T-cell (primary cell): Measurements from ENCODE around the gene RGP1. TPM values are rescaled to one million over a fixed set of nuclear protein-coding genes. Genes with fewer than 3 reads are reported as not detected.

Source experiments
- ATAC-seq, 4 experiments: fragments of 200-7000 bp in 3 of 4; fragments of 150-1000 bp in 1 of 4; cut with Tn5 transposase; replicated peaks in 1 of 4; 1 replicate in 3 of 4; 2 replicates in 1 of 4; pipeline ENCODE4 v1.10.0; 2021; ENCODE audit warnings: moderate library complexity in 3 of 4, mild to moderate bottlenecking in 2 of 4, moderate number of reproducible peaks in 1 of 4
- CTCF ChIA-PET, 2 donors: fragments of 300-600 bp; sonication (Branson Sonifier 250); formaldehyde crosslinking; loops; one replicate each; lab custom pipeline; 2022; ENCODE audit warnings: antibody characterized with exemption in 2 of 2; lab: Charles Lee
- POLR2A ChIA-PET, 2 donors: fragments of 300-600 bp; sonication (Branson Sonifier 250); formaldehyde crosslinking; loops; one replicate each; lab custom pipeline; 2022; ENCODE audit warnings: antibody characterized with exemption in 2 of 2; lab: Charles Lee
- DNase-seq, 35 experiments: peaks; one replicate each; pipeline versions ENCODE4 v3.0.0 to v3.0.0-alpha.2; 2013 to 2023
- H3K27ac ChIP-seq: one replicate; pipeline ENCODE4 v1.5.1; 2013; ENCODE audit warnings: low read length
- H3K27me3 ChIP-seq, 2 experiments: replicated peaks in 1 of 2; 1 replicate in 1 of 2; 2 replicates in 1 of 2; pipeline versions ENCODE4 v1.6.1 to v1.7.0; 2013; ENCODE audit warnings: low read length in 1 of 2, mixed read lengths in 1 of 2; ENCODE audit not compliant: control insufficient read depth in 2 of 2, insufficient read depth in 2 of 2; ENCODE audit errors: extremely low read depth in 1 of 2
- H3K36me3 ChIP-seq, 2 donors: 1 replicate in 1 of 2; 2 replicates in 1 of 2; pipeline versions ENCODE4 v1.6.1 to v1.7.0; 2013; ENCODE audit warnings: low read length in 1 of 2; ENCODE audit not compliant: control insufficient read depth in 2 of 2, insufficient read depth in 1 of 2; ENCODE audit errors: extremely low read depth in 1 of 2
- H3K4me1 ChIP-seq, 2 experiments: 1 replicate in 1 of 2; 2 replicates in 1 of 2; pipeline versions ENCODE4 v1.6.1 to v1.7.0; 2013; ENCODE audit warnings: low read length in 2 of 2, mixed read lengths in 1 of 2; ENCODE audit not compliant: insufficient read depth in 2 of 2, control insufficient read depth in 1 of 2; ENCODE audit errors: extremely low read depth in 1 of 2
- H3K4me3 ChIP-seq, 2 donors: 1 replicate in 1 of 2; 2 replicates in 1 of 2; pipeline versions ENCODE4 v1.5.1 to v1.7.0; 2013; ENCODE audit warnings: mild to moderate bottlenecking in 2 of 2, low read length in 1 of 2, moderate library complexity in 1 of 2; ENCODE audit not compliant: control insufficient read depth in 1 of 2; ENCODE audit errors: extremely low read depth in 1 of 2
- H3K9me3 ChIP-seq: 2 replicates; pipeline ENCODE4 v1.7.0; 2013
- H3K27ac Mint-ChIP-seq, 2 donors: one replicate each; pipeline ENCODE4 v1.8.0; 2020 to 2021; ENCODE audit warnings: mild to moderate bottlenecking in 2 of 2, mixed read lengths in 2 of 2
- H3K27me3 Mint-ChIP-seq, 2 donors: one replicate each; pipeline ENCODE4 v1.8.0; 2021 to 2022; ENCODE audit warnings: mixed read lengths in 2 of 2
- H3K36me3 Mint-ChIP-seq: one replicate; pipeline ENCODE4 v1.8.0; 2021; ENCODE audit warnings: mixed read lengths
- H3K4me1 Mint-ChIP-seq, 3 donors: one replicate each; pipeline ENCODE4 v1.8.0; 2020 to 2022; ENCODE audit warnings: mixed read lengths in 3 of 3, mild to moderate bottlenecking in 1 of 3
- H3K4me3 Mint-ChIP-seq, 3 donors: one replicate each; pipeline ENCODE4 v1.8.0; 2020 to 2022; ENCODE audit warnings: mild to moderate bottlenecking in 3 of 3, mixed read lengths in 3 of 3, moderate library complexity in 3 of 3
- H3K9me3 Mint-ChIP-seq, 3 donors: one replicate each; pipeline ENCODE4 v1.8.0; 2020 to 2022; ENCODE audit warnings: mixed read lengths in 3 of 3
- WGBS: methylation state at CpG from one replicate; pipeline ENCODE4 v1.1.5; 2013; ENCODE audit warnings: missing lambda C conversion rate; ENCODE audit not compliant: insufficient coverage; 5-methylcytosine and 5-hydroxymethylcytosine counted together
- total RNA-seq, 35 experiments: library from RNA in 6 of 35; stranded (reverse) in 6 of 35; fragments of 120-200 nt in 1 of 35; gene quantifications; one replicate each; pipeline versions ENCODE4 v1.2.1 to v1.2.4 and lab custom pipeline; 2013 to 2026

The RGP1 gene
- total RNA-seq, 5 donors from 2014 or later (not counting 1 experiment from before 2014, with no cell fraction given) = 20.6 to 36.5 (median 33.5) TPM

DNA sequence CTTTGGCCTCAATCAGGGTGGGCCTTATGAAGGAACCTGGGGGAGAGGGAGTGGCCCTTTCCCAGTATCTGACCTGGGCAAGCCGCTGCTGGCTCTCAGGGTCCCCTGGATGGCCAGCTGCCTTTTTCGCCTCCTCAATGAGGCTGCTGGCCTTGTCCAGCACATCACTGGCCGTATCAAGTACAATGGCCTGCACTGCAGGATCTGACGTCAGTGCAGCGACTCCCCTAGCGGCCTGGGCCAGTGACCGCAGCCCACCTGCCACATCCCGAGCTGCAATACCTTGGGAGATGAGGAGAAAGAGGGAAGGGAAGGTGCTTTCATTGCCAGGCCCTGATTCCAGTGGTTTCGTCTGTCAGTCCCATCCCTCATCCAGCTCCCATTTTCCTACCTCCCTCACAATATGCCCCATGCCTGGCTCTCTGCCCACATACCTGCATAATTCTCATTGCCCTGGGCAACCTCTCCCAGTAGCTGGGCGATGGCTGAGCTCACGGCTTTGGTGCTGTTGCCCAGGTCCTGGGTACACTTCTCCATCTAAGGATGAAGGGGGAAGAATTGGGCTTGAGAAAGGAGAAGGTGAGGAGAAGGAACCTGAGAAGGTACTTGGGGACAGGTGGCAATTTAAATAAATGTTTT lies 36.2 kb upstream of the RGP1 start:
- WGBS = 93% methylated on average over 4 of the region's 11 CpGs
- Histone ChIP-seq H3K4me3 (no peak overlapping the region), H3K9me3 (no peaks in the 10 kb centered on the region), H3K4me1 (no peaks in the 10 kb centered on the region), H3K36me3 (peaks cover 36 to 92% of the 10 kb centered on the region in 2 donors), H3K27me3 (no peaks in the 10 kb centered on the region), H3K27ac (no peak overlapping the region)
- peaks cover 71% of the 10 kb centered on the region for H3K36me3 Mint-ChIP-seq
- POLR2A ChIA-PET = interaction anchor here in 1 of 2 donors (0.6 kb wide), 1 partner anchor 68 kb away, joined by 3 read pairs; no protein-coding TSS in a partner anchor
- no peak overlapping the region for H3K27ac Mint-ChIP-seq
- CTCF ChIA-PET = no interaction called here
- H3K4me1 Mint-ChIP-seq = no peaks in the 10 kb centered on the region
- ATAC-seq = no peak
- no peaks in the 10 kb centered on the region for H3K27me3 Mint-ChIP-seq
- H3K9me3 Mint-ChIP-seq = no peaks in the 10 kb centered on the region
- no peak overlapping the region for H3K4me3 Mint-ChIP-seq
- DNase-seq = no peak

DNA sequence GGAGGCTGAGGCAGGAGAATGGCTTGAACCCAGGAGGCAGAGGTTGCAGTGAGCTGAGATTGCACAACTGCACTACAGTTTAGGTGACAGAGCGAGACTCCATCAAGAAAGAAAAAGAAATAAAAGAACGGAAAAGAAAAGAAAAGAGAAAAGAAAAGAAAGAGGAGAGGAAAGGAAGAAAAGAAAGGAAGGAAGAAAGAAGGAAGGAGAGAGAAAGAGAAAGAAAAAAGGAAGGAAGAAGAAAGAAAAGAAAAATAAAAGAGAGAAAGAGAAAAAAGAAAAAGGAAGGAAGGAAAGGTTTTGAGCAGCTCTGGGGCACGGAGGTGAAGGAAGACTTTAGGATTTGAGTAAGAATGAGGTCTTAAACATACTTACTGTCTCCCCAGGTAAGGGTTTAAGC lies 35.5 kb upstream of the RGP1 start:
- peaks cover 36 to 92% of the 10 kb centered on the region in 2 donors for H3K36me3 ChIP-seq
- peak overlapping the region in 1 of 2 donors; percentile 13 for H3K27ac Mint-ChIP-seq
- CTCF ChIA-PET = interaction anchor here in 1 of 2 donors (0.7 kb wide), 1 partner anchor 357 kb away, joined by 3 read pairs; no protein-coding TSS in a partner anchor
- peaks cover 70% of the 10 kb centered on the region for H3K36me3 Mint-ChIP-seq
- no peak for DNase-seq
- H3K4me1 Mint-ChIP-seq = no peaks in the 10 kb centered on the region
- H3K27me3 ChIP-seq = no peaks in the 10 kb centered on the region
- no peaks in the 10 kb centered on the region for H3K4me1 ChIP-seq
- H3K9me3 ChIP-seq = no peaks in the 10 kb centered on the region
- ATAC-seq = no peak
- 100% methylated on average over 1 of the region's 3 CpGs for WGBS
- H3K27ac ChIP-seq = no peak overlapping the region
- POLR2A ChIA-PET = no interaction called here
- H3K4me3 ChIP-seq = no peak overlapping the region
- H3K27me3 Mint-ChIP-seq = no peaks in the 10 kb centered on the region
- H3K9me3 Mint-ChIP-seq = no peaks in the 10 kb centered on the region
- no peak overlapping the region for H3K4me3 Mint-ChIP-seq

DNA sequence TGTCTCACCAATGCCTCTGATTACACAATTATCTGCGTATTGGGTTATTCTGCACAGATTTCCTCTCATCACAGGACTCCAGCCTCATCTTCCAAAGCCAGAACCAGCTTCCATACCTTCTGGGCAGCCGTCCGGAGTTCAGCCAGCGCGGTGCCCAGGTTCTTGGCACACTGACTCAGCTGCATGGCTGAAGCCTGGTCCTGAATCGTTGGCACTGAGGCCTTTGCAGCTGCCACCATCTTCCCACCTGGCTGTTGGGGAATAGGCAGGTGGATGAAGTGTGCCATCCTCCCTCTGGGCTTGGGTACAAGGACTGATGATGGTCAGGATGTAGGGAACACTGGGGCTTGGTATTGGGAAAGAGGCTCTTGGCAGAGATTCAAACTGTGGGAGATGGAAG lies 35.0 kb upstream of the RGP1 start:
- whole genome bisulfite sequencing = 100% methylated on average over 2 of the region's 6 CpGs
- H3K9me3 Mint-ChIP-seq = no peaks in the 10 kb centered on the region

DNA sequence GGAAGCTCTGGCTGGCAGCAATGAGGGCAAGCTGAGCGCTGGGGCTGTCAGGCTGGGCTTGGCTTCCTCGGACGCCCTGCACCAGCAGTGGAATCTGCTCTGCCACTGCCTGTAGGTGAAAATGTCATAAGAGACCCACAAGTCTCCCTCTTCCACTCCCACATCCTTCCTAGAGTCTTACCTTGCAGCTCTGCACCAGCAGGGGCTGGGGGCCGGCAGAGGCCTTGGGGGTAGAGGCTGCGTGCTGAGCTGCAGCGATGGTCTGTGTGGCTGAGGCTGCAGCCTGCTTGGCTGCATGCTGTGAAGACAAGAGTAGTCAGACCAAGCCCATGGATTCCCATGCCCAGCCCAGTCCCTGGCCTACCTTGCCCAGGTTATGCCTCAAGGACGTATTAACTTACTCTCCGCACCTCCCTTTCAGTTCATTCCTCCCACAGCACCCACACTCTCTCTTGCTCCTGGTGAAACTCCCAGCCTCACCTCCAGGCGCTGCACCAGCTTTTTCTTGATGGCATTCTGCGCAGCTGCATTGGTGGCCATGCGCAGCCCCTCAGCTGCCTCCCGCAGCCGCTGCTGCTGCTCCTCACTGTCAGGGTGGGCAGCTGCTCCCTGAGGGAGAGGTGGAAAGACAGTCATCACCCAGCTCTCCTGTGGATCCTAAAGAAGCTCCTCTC lies 34.4 kb upstream of the RGP1 start:
- 95% methylated on average over 9 of the region's 13 CpGs for WGBS
- ATAC-seq (no peak), DNase-seq (no peak)
- peaks cover 0 to 3% (median 0%) of the 10 kb centered on the region in 3 donors for H3K4me1 Mint-ChIP-seq
- CTCF ChIA-PET = interaction anchor here in 1 of 2 donors (1.1 kb wide), 1 partner anchor 14 kb away, joined by 3 read pairs; no protein-coding TSS in a partner anchor
- no peaks in the 10 kb centered on the region for H3K9me3 Mint-ChIP-seq
- no peaks in the 10 kb centered on the region for H3K4me1 ChIP-seq
- peaks cover 72% of the 10 kb centered on the region for H3K36me3 Mint-ChIP-seq
- H3K9me3 ChIP-seq = no peaks in the 10 kb centered on the region
- H3K36me3 ChIP-seq = peaks cover 41 to 94% of the 10 kb centered on the region in 2 donors
- no peak overlapping the region for H3K4me3 ChIP-seq
- H3K27me3 ChIP-seq = no peaks in the 10 kb centered on the region
- H3K27ac ChIP-seq = no peak overlapping the region
- H3K4me3 Mint-ChIP-seq = no peak overlapping the region
- no peaks in the 10 kb centered on the region for H3K27me3 Mint-ChIP-seq
- POLR2A ChIA-PET = interaction anchor here in 1 of 2 donors (0.5 kb wide), 1 partner anchor 85 kb away, joined by 6 read pairs; no protein-coding TSS in a partner anchor
- H3K27ac Mint-ChIP-seq = peak overlapping the region in 1 of 2 donors; percentile 63

More for the DNA sequence above, 35.0 kb upstream of the RGP1 start:
- peaks cover 69% of the 10 kb centered on the region for H3K36me3 Mint-ChIP-seq
- ATAC-seq (no peak), DNase-seq (no peak)
- no peaks in the 10 kb centered on the region for H3K27me3 Mint-ChIP-seq
- POLR2A ChIA-PET = no interaction called here
- H3K27ac Mint-ChIP-seq = no peak overlapping the region
- Histone ChIP-seq H3K27me3 (no peaks in the 10 kb centered on the region), H3K4me1 (no peaks in the 10 kb centered on the region), H3K27ac (no peak overlapping the region), H3K36me3 (peaks cover 37 to 92% of the 10 kb centered on the region in 2 donors), H3K9me3 (no peaks in the 10 kb centered on the region), H3K4me3 (no peak overlapping the region)
- CTCF ChIA-PET = interaction anchor here in 1 of 2 donors (0.7 kb wide), 1 partner anchor 358 kb away, joined by 3 read pairs; no protein-coding TSS in a partner anchor
- H3K4me1 Mint-ChIP-seq = no peaks in the 10 kb centered on the region
- H3K4me3 Mint-ChIP-seq = no peak overlapping the region

DNA sequence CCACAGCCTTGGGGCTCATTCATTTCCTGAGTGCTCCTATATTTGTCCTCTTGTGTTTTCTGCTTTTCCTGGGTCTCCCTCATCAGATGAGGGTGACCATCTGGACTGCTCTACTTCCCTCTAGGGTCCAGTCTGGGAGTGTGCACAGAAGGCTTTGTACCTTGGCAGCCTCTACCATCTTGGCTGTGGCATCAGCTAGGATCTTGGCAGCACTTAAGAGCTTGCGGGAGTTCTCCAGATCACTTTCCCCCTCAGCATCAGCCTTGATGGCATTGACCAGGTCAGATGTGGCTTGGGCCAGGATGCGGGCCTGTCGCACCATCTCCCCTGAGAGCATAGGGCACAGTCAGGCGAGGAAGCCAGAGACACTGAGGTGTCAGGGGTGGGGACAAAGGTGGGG lies 32.9 kb upstream of the RGP1 start:
- no peak overlapping the region for H3K4me3 Mint-ChIP-seq
- ATAC-seq (peak in 1 of 4 experiments; percentile 41), DNase-seq (no peak)
- H3K4me1 Mint-ChIP-seq = peaks cover 0 to 3% (median 0%) of the 10 kb centered on the region in 3 donors
- WGBS = 100% methylated on average over 3 of the region's 4 CpGs
- H3K27ac ChIP-seq = no peak overlapping the region
- ChIA-PET POLR2A (no interaction called here), CTCF (no interaction called here)
- H3K27me3 ChIP-seq = no peaks in the 10 kb centered on the region
- no peaks in the 10 kb centered on the region for H3K9me3 Mint-ChIP-seq
- H3K27ac Mint-ChIP-seq = no peak overlapping the region
- H3K4me1 ChIP-seq = no peaks in the 10 kb centered on the region
- no peak overlapping the region for H3K4me3 ChIP-seq
- H3K36me3 ChIP-seq = peaks cover 42 to 96% of the 10 kb centered on the region in 2 donors
- H3K27me3 Mint-ChIP-seq = no peaks in the 10 kb centered on the region
- H3K36me3 Mint-ChIP-seq = peaks cover 64% of the 10 kb centered on the region
- no peaks in the 10 kb centered on the region for H3K9me3 ChIP-seq

DNA sequence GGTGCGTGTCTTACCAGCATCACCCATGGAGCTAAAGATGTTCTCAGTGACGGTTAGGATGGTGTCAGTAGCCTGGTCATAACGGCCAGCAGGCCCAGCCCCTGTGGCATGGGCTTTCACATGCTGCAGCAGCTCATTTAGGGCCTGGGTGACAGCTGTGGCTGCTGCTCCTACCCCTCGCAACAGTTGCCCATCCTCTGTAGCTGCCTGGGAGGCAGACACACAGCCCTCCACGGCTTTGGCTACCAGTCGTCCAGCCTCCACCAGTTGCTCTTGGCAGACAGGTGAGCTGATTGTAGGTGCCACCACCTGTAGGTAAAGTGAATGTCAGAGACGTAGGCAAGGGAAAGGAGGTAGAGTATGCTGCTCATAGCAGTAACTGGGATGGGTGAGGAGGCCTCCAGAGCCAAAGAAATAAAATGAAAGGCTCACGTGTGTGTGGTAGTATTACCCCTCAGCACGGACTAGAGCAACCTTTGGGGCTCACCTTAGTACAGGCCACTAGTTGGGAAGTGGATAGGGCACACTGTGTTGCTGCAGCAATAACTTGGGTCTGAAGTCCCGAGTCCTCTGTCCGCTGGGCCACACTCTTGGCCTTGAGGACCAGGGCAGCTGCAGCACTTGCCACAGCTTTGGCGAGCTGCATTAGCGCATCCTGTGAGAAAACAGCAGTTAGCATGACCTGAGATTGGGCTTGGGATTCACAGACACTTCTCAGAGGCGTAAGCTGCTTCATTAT lies 31.8 kb upstream of the RGP1 start:
- ATAC-seq (no peak), DNase-seq (no peak)
- no peaks in the 10 kb centered on the region for H3K9me3 ChIP-seq
- no peak overlapping the region for H3K27ac ChIP-seq
- H3K36me3 Mint-ChIP-seq = peaks cover 69% of the 10 kb centered on the region
- POLR2A ChIA-PET = interaction anchor here in 1 of 2 donors (0.5 kb wide), 1 partner anchor 546 kb away, joined by 6 read pairs; no protein-coding TSS in a partner anchor
- peaks cover 0 to 10% (median 3%) of the 10 kb centered on the region in 3 donors for H3K4me1 Mint-ChIP-seq
- peaks cover 45 to 97% of the 10 kb centered on the region in 2 donors for H3K36me3 ChIP-seq
- WGBS = 94% methylated on average over 12 of the region's 14 CpGs
- H3K9me3 Mint-ChIP-seq = no peaks in the 10 kb centered on the region
- H3K4me3 ChIP-seq = no peak overlapping the region
- no peak overlapping the region for H3K4me3 Mint-ChIP-seq
- no peak overlapping the region for H3K27ac Mint-ChIP-seq
- no peaks in the 10 kb centered on the region for H3K4me1 ChIP-seq
- CTCF ChIA-PET = no interaction called here
- H3K27me3 ChIP-seq = no peaks in the 10 kb centered on the region
- no peaks in the 10 kb centered on the region for H3K27me3 Mint-ChIP-seq
